ENCODE data around the gene UBN2. TPM values are rescaled to one million over a fixed set of nuclear protein-coding genes. Genes with fewer than 3 reads are reported as not detected.
"Not testable (repeated sequence)": the region's sequence is repeated elsewhere in the genome, so short reads cannot be mapped to it uniquely, and the experiment has no call there.

The UBN2 gene
- total RNA-seq, 1 donor from 2014 or later: 15.2 TPM

DNA sequence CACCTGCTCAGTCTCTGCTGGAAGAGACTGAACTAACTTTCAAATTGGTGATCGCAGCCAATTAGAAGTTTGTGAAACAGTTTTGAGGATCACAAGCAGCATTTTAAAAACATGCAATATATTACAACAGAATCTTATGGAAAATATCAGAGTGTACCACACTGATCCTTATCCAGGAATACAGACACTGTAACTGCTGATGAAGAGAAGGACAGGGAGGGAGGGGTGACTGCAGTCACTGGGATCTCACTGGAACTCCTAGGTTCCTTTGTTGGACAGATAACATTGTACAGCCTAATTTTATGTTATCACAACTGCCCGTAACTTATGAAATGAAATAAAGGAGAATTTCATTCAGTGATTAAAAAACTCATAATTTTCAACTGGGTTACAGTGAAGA lies 6.8 kb upstream of the UBN2 start:
- intact Hi-C loops (cut with micrococcal nuclease): no loop called here
- no peaks in the 10 kb centered on the region for H3K4me1 Mint-ChIP-seq
- H3K27ac Mint-ChIP-seq: no peak overlapping the region
- no peak for DNase-seq
- H3K4me3 Mint-ChIP-seq: no peak overlapping the region
- H3K9me3 Mint-ChIP-seq: no peaks in the 10 kb centered on the region
- H3K36me3 Mint-ChIP-seq (ENCODE audit: low read depth): no peaks in the 10 kb centered on the region
- peaks cover 21% of the 10 kb centered on the region for H3K27me3 Mint-ChIP-seq

GRCh38 chr7:139224836-139225235 lies 6.2 kb upstream of the UBN2 start:
- H3K27me3 Mint-ChIP-seq: peaks cover 24% of the 10 kb centered on the region

DNA sequence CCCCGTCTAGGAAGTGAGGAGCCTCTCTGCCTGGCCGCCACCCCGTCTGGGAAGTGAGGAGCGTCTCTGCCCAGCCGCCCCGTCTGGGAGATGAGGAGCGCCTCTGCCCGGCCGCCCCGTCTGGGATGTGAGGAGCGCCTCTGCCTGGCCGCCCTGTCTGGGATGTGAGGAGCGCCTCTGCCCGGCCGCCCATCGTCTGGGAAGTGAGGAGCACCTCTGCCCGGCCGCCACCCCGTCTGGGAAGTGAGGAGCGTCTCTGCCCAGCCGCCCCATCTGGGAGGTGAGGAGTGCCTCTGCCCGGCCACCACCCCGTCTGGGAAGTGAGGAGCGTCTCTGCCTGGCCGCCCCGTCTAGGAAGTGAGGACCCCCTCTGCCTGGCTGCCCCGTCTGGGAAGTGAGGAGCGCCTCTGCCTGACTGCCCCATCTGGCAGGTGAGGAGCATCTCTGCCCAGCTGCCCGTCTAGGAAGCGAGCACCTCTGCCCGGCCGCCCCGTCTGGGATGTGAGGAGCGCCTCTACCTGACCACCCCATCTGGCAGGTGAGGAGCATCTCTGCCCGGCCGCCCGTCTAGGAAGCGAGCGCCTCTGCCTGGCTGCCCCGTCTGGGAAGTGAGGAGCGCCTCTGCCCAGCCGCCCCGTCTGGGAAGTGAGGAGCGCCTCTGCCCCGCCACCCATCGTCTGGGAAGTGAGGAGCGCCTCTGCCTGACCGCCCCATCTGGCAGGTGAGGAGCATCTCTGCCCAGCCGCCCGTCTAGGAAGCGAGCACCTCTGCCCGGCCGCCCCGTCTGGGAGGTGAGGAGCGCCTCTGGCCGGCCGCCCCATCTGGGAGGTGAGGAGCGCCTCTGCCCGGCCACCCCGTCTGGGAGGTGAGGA lies 5.5 kb upstream of the UBN2 start:
- H3K27me3 Mint-ChIP-seq: peaks cover 27% of the 10 kb centered on the region
- H3K27ac Mint-ChIP-seq; DNase-seq; H3K9me3 Mint-ChIP-seq; H3K36me3 Mint-ChIP-seq (ENCODE audit: low read depth); H3K4me3 Mint-ChIP-seq; intact Hi-C loops (cut with micrococcal nuclease); H3K4me1 Mint-ChIP-seq: not testable (repeated sequence)

More at GRCh38 chr7:139224836-139225235, 6.2 kb upstream of the UBN2 start:
- H3K4me3 Mint-ChIP-seq; H3K27ac Mint-ChIP-seq; H3K4me1 Mint-ChIP-seq; intact Hi-C loops (cut with micrococcal nuclease); H3K36me3 Mint-ChIP-seq (ENCODE audit: low read depth); DNase-seq; H3K9me3 Mint-ChIP-seq: not testable (repeated sequence)

- H3K9me3 Mint-ChIP-seq; intact Hi-C loops (cut with micrococcal nuclease); H3K4me1 Mint-ChIP-seq; H3K27ac Mint-ChIP-seq; H3K4me3 Mint-ChIP-seq; H3K36me3 Mint-ChIP-seq (ENCODE audit: low read depth); DNase-seq: not testable (repeated sequence)
- peaks cover 30% of the 10 kb centered on the region for H3K27me3 Mint-ChIP-seq
Observed at GRCh38 chr7:139226158-139226515, 4.9 kb upstream of the UBN2 start.

DNA sequence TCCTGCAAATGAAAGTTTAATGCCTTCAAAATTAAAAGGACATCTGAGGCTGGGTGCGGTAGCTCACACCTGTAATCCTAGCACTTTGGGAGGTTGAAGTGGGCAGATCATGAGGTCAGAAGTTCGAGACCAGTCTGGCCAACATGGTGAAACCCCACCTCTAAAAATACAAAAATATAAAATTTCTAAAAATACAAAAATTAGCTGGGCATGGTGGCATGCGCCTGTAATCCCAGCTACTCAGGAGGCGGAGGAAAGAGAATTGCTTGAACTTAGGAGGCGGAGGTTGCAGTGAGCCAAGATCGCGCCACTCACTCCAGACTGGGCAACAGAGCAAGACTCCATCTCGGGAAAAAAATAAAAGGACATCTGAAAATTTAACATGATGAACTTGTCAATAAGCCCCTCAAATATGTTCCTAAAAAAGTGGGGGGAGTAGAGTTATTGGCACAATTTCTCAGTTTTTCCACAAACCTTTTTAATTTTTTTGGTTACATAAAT lies 4.0 kb upstream of the UBN2 start:
- H3K4me3 Mint-ChIP-seq; H3K36me3 Mint-ChIP-seq (ENCODE audit: low read depth); intact Hi-C loops (cut with micrococcal nuclease); H3K27ac Mint-ChIP-seq; DNase-seq; H3K9me3 Mint-ChIP-seq; H3K4me1 Mint-ChIP-seq: not testable (repeated sequence)
- peaks cover 25% of the 10 kb centered on the region for H3K27me3 Mint-ChIP-seq

- intact Hi-C loops (cut with micrococcal nuclease): loop anchor here (5.0 kb wide), 3 partner anchors 127 to 832 kb away; partner anchors contain the start of genes LUC7L2, PARP12 and ZC3HAV1L
- peaks cover 21% of the 10 kb centered on the region for H3K27me3 Mint-ChIP-seq
- H3K27ac Mint-ChIP-seq: no peak overlapping the region
- no peaks in the 10 kb centered on the region for H3K9me3 Mint-ChIP-seq
- DNase-seq: no peak
- peaks cover 20% of the 10 kb centered on the region for H3K4me1 Mint-ChIP-seq
- H3K4me3 Mint-ChIP-seq: peak overlapping the region; percentile 98
- H3K36me3 Mint-ChIP-seq (ENCODE audit: low read depth): peaks cover 4% of the 10 kb centered on the region
Observed at GRCh38 chr7:139230023-139230422, 1.0 kb upstream of the UBN2 start.

DNA sequence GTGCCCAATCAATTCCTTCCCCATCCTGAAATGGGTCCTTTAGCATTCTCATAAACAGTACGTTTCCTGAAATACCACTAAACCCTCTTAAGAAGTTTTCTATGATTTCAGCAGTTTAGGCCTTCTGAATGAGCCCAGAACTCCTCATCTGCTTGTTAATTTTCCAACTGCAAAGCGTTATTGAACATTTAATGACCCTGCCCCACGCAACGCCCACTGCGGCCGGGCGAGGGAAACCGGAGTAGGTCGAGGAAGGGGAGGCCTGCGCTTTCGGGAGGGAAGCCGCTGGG lies 608 bp upstream of the UBN2 start:
- Mint-ChIP-seq H3K4me1 (peaks cover 20% of the 10 kb centered on the region), H3K27me3 (peaks cover 21% of the 10 kb centered on the region), H3K27ac (no peak overlapping the region), H3K4me3 (peak overlapping the region; percentile 98), H3K36me3 (ENCODE audit: low read depth) (peaks cover 4% of the 10 kb centered on the region), H3K9me3 (no peaks in the 10 kb centered on the region)
- intact Hi-C loops (cut with micrococcal nuclease): loop anchor here (5.0 kb wide), 3 partner anchors 127 to 832 kb away; partner anchors contain the start of genes LUC7L2, PARP12 and ZC3HAV1L
- no peak for DNase-seq

GRCh38 chr7:139231513-139232376 lies 708 bp downstream of the UBN2 start:
- peak overlapping the region; percentile 98 for H3K4me3 Mint-ChIP-seq
- peaks cover 21% of the 10 kb centered on the region for H3K27me3 Mint-ChIP-seq
- peaks cover 4% of the 10 kb centered on the region for H3K36me3 Mint-ChIP-seq (ENCODE audit: low read depth)
- no peaks in the 10 kb centered on the region for H3K9me3 Mint-ChIP-seq
- peak overlapping the region; percentile 51 for H3K27ac Mint-ChIP-seq
- intact Hi-C loops (cut with micrococcal nuclease): loop anchor here (1.0 to 5.0 kb wide), 6 partner anchors 98 to 831 kb away; partner anchors contain the start of genes LUC7L2, PARP12, ZC3HAV1 and ZC3HAV1L
- H3K4me1 Mint-ChIP-seq: peaks cover 20% of the 10 kb centered on the region
- DNase-seq: peak; percentile 79

- Mint-ChIP-seq H3K27me3 (peaks cover 21% of the 10 kb centered on the region), H3K4me3 (peak overlapping the region; percentile 94), H3K4me1 (peaks cover 20% of the 10 kb centered on the region), H3K36me3 (ENCODE audit: low read depth) (peaks cover 6% of the 10 kb centered on the region), H3K9me3 (no peaks in the 10 kb centered on the region), H3K27ac (peak overlapping the region; percentile 51)
- DNase-seq: no peak
- intact Hi-C loops (cut with micrococcal nuclease): loop anchor here (5.0 kb wide), 3 partner anchors 125 to 830 kb away; partner anchors contain the start of genes LUC7L2, PARP12 and ZC3HAV1L
Observed at GRCh38 chr7:139232377-139232717, 1.3 kb downstream of the UBN2 start.

- no peak for DNase-seq
- H3K4me3 Mint-ChIP-seq: peak overlapping the region; percentile 94
- intact Hi-C loops (cut with micrococcal nuclease): loop anchor here (5.0 kb wide), 3 partner anchors 124 to 829 kb away; partner anchors contain the start of genes LUC7L2, PARP12 and ZC3HAV1L
- peaks cover 10% of the 10 kb centered on the region for H3K36me3 Mint-ChIP-seq (ENCODE audit: low read depth)
- peaks cover 21% of the 10 kb centered on the region for H3K27me3 Mint-ChIP-seq
- H3K9me3 Mint-ChIP-seq: no peaks in the 10 kb centered on the region
- peaks cover 20% of the 10 kb centered on the region for H3K4me1 Mint-ChIP-seq
- H3K27ac Mint-ChIP-seq: no peak overlapping the region
Observed at GRCh38 chr7:139232904-139233303, 1.9 kb downstream of the UBN2 start.

GRCh38 chr7:139241258-139241657 lies 10.2 kb downstream of the UBN2 start:
- H3K27me3 Mint-ChIP-seq: no peaks in the 10 kb centered on the region
- H3K9me3 Mint-ChIP-seq: no peaks in the 10 kb centered on the region
- H3K4me1 Mint-ChIP-seq: peaks cover 5% of the 10 kb centered on the region
- peaks cover 39% of the 10 kb centered on the region for H3K36me3 Mint-ChIP-seq (ENCODE audit: low read depth)
- H3K4me3 Mint-ChIP-seq: no peak overlapping the region
- DNase-seq: no peak
- no peak overlapping the region for H3K27ac Mint-ChIP-seq
- intact Hi-C loops (cut with micrococcal nuclease): no loop called here

DNA sequence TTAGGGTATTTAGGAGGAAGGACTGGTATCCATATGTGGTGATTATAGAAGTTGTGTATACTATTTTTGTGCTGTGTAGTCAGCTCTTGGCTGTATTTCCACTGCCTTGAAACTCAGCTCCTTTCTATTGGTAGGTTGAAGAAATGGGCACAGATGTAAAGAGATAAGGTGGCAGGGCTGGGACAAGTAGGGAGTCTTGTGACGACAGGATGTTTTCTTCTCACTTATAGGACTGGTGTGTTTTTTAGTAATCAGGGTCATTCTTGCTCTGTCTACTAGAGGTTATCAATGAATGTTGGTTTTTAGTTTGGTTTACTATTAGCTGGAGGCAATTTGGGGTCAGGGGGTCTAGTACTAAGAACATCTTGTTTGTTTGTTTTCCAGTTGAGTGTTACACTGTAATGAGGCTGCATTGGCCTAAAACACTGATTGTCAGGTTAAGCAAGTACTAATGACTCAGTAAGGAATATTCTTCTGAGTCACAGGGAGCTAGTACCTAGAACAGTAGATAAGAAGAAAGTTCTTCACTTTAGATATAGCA lies 11.8 kb downstream of the UBN2 start:
- Mint-ChIP-seq H3K27ac (no peak overlapping the region), H3K4me1 (peaks cover 5% of the 10 kb centered on the region), H3K36me3 (ENCODE audit: low read depth) (peaks cover 42% of the 10 kb centered on the region), H3K4me3 (no peak overlapping the region), H3K9me3 (no peaks in the 10 kb centered on the region), H3K27me3 (no peaks in the 10 kb centered on the region)
- intact Hi-C loops (cut with micrococcal nuclease): no loop called here
- no peak for DNase-seq

- H3K36me3 Mint-ChIP-seq (ENCODE audit: low read depth): peaks cover 37% of the 10 kb centered on the region
- DNase-seq: no peak
- H3K9me3 Mint-ChIP-seq: no peaks in the 10 kb centered on the region
- intact Hi-C loops (cut with micrococcal nuclease): no loop called here
- peaks cover 7% of the 10 kb centered on the region for H3K4me1 Mint-ChIP-seq
- no peak overlapping the region for H3K27ac Mint-ChIP-seq
- H3K27me3 Mint-ChIP-seq: no peaks in the 10 kb centered on the region
- no peak overlapping the region for H3K4me3 Mint-ChIP-seq
Observed at GRCh38 chr7:139245401-139245800, 14.4 kb downstream of the UBN2 start.
